ENCODE results near the gene PRSS22.

Gene PRSS22

DNA sequence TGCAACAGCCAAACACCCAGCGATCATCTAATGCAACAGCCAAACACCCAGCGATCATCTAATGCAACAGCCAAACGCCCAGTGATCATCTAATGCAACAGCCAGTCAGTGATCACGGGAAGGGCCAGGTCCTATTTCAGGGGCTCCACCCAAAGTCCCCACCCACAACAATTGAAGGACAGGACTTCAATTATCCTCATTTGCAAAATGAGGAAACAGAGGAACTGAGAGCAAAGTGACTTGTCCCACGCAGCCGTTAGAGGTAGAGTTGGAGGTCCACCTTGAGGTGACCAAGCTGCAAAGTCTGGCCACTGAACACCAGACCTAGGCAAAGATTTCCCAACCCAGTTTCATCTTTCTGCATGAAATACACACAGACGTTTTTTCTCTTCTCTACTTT lies 24.2 kb downstream of the PRSS22 start:
- no peaks in the 10 kb centered on the region for H3K36me3 ChIP-seq (ENCODE audit: insufficient read depth, low read length)

DNA sequence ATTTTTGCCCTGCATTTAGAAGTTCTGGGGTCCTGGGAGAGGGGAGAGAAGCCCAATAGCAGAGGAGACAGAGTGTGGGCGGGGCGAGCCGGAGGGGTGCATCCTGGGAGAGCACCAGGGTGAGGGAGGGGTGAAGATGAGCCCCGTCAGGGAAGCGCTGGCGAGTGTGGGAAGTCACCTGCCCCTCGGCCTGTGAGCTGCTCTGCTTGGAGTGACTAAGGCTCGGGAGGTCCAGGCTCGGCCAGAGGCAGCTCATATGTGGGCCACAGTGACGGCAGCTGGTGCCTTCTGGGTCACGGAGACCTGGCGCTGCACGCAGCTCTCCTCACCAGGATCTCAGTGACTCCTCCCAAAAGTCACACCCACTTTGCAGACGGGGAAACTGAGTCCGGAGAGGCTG lies 26.8 kb downstream of the PRSS22 start:
- Histone ChIP-seq H3K79me2 (ENCODE audit: insufficient read depth, low read length) (no peaks in the 10 kb centered on the region), H3K4me3 (ENCODE audit: low read depth in 1 of 2, low read length in 2 of 2) (no peak overlapping the region), H3K4me1 (ENCODE audit: insufficient read depth, low read length) (no peaks in the 10 kb centered on the region), H2AFZ (ENCODE audit: low read depth, low read length) (no peak overlapping the region), H3K27ac (ENCODE audit: low read length) (no peak overlapping the region), H3K9me3 (ENCODE audit: insufficient read depth, low read length, severe bottlenecking) (no peaks in the 10 kb centered on the region), H4K20me1 (ENCODE audit: insufficient read depth, low read length) (no peaks in the 10 kb centered on the region; the same call in 1 of the 2 replicates), H3K36me3 (ENCODE audit: insufficient read depth, low read length) (no peaks in the 10 kb centered on the region), H3K27me3 (ENCODE audit: insufficient read depth, low read length, poor library complexity) (peaks cover 2% of the 10 kb centered on the region), H3K9ac (ENCODE audit: low read depth, low read length) (no peak overlapping the region), H3K4me2 (ENCODE audit: insufficient read depth, low read length) (no peak overlapping the region)
- TF ChIP-seq, protein P1, sequence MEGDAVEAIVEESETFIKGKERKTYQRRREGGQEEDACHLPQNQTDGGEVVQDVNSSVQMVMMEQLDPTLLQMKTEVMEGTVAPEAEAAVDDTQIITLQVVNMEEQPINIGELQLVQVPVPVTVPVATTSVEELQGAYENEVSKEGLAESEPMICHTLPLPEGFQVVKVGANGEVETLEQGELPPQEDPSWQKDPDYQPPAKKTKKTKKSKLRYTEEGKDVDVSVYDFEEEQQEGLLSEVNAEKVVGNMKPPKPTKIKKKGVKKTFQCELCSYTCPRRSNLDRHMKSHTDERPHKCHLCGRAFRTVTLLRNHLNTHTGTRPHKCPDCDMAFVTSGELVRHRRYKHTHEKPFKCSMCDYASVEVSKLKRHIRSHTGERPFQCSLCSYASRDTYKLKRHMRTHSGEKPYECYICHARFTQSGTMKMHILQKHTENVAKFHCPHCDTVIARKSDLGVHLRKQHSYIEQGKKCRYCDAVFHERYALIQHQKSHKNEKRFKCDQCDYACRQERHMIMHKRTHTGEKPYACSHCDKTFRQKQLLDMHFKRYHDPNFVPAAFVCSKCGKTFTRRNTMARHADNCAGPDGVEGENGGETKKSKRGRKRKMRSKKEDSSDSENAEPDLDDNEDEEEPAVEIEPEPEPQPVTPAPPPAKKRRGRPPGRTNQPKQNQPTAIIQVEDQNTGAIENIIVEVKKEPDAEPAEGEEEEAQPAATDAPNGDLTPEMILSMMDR (IDR thresholded peaks at IDR 0.05; ENCODE audit: borderline replicate concordance, extremely low read depth, low read length, poor library complexity, severe bottlenecking) = no peak
- no peak for TF ChIP-seq EZH2 (IDR thresholded peaks at IDR 0.05; ENCODE audit: borderline replicate concordance, low read depth, low read length, severe bottlenecking)
- ATAC-seq (ENCODE audit: insufficient read depth, low read depth) (no peak), DNase-seq (no peak)

More for the DNA sequence above, 24.2 kb downstream of the PRSS22 start:
- no peak for DNase-seq
- H3K9me3 ChIP-seq (ENCODE audit: insufficient read depth, low read length, severe bottlenecking) = no peaks in the 10 kb centered on the region
- H2AFZ ChIP-seq (ENCODE audit: low read depth, low read length) = no peak overlapping the region
- H3K4me3 ChIP-seq (ENCODE audit: low read depth in 1 of 2, low read length in 2 of 2) = no peak overlapping the region
- H3K27me3 ChIP-seq (ENCODE audit: insufficient read depth, low read length, poor library complexity) = no peaks in the 10 kb centered on the region
- no peak overlapping the region for H3K4me2 ChIP-seq (ENCODE audit: insufficient read depth, low read length)
- no peak for TF ChIP-seq EZH2 (IDR thresholded peaks at IDR 0.05; ENCODE audit: borderline replicate concordance, low read depth, low read length, severe bottlenecking)
- TF ChIP-seq, protein P1 (IDR thresholded peaks at IDR 0.05; ENCODE audit: borderline replicate concordance, extremely low read depth, low read length, poor library complexity, severe bottlenecking) = no peak
- H3K79me2 ChIP-seq (ENCODE audit: insufficient read depth, low read length) = no peaks in the 10 kb centered on the region
- H3K9ac ChIP-seq (ENCODE audit: low read depth, low read length) = no peak overlapping the region
- no peaks in the 10 kb centered on the region for H4K20me1 ChIP-seq (ENCODE audit: insufficient read depth, low read length)
- ATAC-seq (ENCODE audit: insufficient read depth, low read depth) = no peak
- no peaks in the 10 kb centered on the region for H3K4me1 ChIP-seq (ENCODE audit: insufficient read depth, low read length)
- no peak overlapping the region for H3K27ac ChIP-seq (ENCODE audit: low read length)

DNA sequence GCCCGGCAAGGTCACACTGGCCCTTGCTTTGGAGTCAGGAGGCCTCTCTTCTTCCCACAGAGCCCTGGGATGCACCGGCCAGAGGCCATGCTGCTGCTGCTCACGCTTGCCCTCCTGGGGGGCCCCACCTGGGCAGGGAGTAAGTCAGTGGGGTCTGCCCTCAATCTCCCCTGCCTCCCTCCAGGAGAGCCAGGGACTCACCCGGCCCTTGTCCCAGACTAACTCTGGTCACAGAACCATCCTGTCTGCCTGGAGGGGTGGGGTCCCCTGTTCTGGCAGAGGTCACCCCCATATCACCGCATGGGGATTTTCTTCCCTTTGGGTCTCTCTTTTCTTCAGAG lies 27.6 kb downstream of the PRSS22 start:
- no peaks in the 10 kb centered on the region for H3K9me3 ChIP-seq (ENCODE audit: insufficient read depth, low read length, severe bottlenecking)
- DNase-seq (no peak), ATAC-seq (ENCODE audit: insufficient read depth, low read depth) (no peak)
- H3K27me3 ChIP-seq (ENCODE audit: insufficient read depth, low read length, poor library complexity) = peaks cover 2% of the 10 kb centered on the region
- H2AFZ ChIP-seq (ENCODE audit: low read depth, low read length) = no peak overlapping the region
- H3K4me1 ChIP-seq (ENCODE audit: insufficient read depth, low read length) = no peaks in the 10 kb centered on the region
- H3K79me2 ChIP-seq (ENCODE audit: insufficient read depth, low read length) = no peaks in the 10 kb centered on the region
- H3K9ac ChIP-seq (ENCODE audit: low read depth, low read length) = no peak overlapping the region
- no peaks in the 10 kb centered on the region; the same call in 1 of the 2 replicates for H4K20me1 ChIP-seq (ENCODE audit: insufficient read depth, low read length)
- no peak overlapping the region for H3K4me2 ChIP-seq (ENCODE audit: insufficient read depth, low read length)
- H3K27ac ChIP-seq (ENCODE audit: low read length) = no peak overlapping the region
- H3K36me3 ChIP-seq (ENCODE audit: insufficient read depth, low read length) = no peaks in the 10 kb centered on the region
- TF ChIP-seq, protein P1 (IDR thresholded peaks at IDR 0.05; ENCODE audit: borderline replicate concordance, extremely low read depth, low read length, poor library complexity, severe bottlenecking) = no peak
- TF ChIP-seq EZH2 (IDR thresholded peaks at IDR 0.05; ENCODE audit: borderline replicate concordance, low read depth, low read length, severe bottlenecking) = no peak
- H3K4me3 ChIP-seq (ENCODE audit: low read depth in 1 of 2, low read length in 2 of 2) = no peak overlapping the region

Data from DND-41 (cell line).